NCI-H1105 (cell line): Measurements from ENCODE around the gene CMTM1.
"Not testable (repeated sequence)": the region's sequence is repeated elsewhere in the genome, so short reads cannot be mapped to it uniquely, and the experiment has no call there.

Experiments
- DNase-seq: peaks from one replicate; lab custom pipeline; 2025; lab: John Stamatoyannopoulos, UW

CMTM1 gene

DNA sequence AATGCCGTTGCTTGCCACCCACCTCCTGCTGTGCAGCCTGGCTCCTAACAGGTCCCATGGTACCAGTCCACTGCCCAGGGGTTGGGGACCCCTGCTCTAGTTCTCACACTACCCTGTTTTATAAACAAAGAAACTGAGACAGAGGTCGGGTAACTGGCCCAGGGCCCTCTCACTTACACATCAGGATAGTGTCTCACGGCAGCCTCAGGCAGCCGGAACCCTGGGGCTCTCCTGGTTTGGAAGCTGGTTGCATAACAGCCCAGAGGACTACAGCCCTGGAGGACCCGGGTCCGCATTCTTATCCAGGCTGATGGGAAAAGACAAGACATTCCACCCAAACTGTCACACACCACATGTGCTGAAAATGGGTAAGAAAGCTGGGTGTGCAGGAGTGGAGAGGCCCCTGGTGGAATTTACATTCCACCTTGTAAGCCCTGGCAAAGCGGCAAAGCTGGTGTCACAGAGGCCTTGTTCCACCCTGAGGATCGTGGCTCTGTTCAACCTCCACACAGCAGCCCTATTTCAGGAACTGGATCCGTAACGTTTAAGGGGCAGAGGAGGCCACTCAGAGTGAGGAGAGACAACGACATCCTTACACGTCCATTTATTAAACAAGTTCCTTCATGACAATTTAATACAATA is 48.0 kb downstream of the CMTM1 start:
- DNase-seq: no peak

DNA sequence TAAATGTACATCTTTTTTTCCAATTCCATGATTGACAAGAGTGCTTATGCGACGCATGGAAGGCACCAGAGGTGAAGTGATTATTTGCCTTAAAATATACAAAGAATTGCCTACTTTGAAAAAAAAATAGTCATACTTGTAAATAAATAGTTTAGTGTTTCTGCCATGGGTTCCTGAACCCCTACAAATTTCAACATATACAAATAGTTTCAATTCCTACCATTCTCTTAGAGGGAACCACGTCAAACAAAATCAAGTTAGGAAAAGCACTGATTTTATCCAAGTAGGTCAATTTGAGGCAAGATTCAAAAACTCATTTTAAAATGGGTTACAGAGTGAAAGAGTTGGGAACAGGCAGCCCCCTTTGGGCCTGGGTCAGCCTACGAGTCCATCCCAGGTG is 49.9 kb downstream of the CMTM1 start:
- no peak for DNase-seq

DNA sequence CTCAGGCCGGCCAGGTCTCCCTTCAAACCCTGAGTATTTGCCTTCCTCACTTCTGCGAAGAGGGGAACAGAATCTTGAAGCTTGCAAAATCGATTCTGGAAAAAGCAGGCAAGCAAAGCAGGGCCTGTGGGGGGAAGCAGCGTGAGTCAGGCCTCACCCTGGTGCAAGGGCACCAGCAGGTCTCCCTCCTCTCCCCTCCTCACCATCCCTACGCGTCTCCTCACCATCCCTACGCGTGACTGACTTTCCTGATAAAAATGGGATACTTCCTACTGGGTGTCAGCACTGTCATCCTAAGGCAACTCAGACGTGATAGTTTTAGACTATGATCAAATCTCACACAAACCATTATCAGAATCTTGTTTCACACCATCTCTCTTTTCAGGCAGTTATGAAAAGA is 50.4 kb downstream of the CMTM1 start:
- no peak for DNase-seq

DNA sequence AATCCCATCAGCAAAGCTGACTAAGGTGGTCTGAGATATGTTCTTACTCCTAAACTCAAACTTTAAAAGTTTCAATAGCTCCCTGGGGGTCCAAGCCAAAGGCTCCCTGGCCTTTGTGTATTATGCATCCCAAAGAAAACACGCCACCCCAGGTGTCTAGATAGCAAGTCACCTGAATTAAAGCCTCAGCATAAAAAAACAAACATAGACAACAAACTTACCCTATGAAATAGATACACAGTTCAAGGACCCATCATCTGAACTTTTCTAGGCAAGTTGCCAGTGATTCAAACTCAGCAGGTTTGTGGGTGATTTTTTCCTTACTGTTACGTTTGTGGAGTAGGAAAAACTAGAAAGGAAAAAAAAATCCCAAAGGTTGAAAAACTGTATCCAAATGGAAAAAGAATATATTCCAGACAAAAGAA is 50.8 kb downstream of the CMTM1 start:
- DNase-seq: no peak

DNA sequence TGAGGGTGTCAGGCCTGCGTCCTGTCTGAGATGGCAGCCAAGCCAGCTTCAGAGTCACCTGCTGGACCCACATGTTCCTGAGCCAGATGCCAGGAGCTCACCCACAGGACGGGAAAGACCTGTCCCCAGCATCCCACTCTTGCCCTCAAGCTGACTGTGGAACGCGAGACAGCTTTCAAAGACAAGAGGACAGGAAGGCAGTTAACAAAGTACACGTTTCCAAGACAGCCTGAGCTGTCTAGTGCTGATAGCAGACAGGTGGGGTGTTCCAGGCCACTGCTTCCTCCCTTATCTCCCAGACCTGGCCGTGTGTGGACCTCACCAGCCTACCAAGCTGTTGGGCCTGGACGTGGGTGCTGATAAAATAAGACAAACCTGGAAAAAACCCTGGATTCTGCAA is 51.5 kb downstream of the CMTM1 start:
- no peak for DNase-seq

DNA sequence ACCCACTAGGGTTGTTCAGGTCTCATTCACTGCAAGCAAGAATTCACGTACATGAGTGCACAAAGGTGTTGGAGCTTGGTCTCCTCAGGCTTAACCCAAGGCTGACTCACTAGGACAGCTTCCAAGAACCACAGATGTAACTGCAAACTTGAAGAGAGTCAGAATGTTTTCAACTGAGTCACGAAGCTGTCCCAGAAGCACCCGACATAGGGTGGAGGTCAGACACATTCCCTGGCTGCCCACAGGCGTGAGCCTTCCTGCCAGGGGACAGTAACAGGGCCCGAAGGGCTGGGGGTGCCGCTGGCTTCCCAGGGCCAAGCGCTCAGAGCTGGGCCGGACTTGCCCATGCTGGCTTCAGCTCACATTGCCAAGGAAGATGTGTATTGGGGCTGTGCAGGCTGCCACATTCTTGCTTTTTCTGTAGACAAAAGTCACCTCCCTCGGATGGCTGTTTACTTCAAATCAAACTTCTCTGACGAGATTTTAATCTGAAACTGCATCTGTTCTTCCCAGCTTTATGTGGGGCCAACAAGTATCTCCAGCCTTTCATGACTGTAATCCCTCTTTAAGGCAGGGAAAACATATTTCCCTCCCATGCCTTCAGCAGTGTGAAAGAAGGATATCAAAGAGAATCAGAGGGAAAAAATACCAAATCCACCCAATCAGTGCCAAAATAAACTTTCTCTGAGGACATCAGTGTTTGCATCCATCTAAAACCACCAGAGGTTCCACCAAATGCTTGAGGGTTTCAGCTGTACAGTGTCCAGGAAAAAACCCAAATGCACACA is 52.5 kb downstream of the CMTM1 start:
- no peak for DNase-seq

DNA sequence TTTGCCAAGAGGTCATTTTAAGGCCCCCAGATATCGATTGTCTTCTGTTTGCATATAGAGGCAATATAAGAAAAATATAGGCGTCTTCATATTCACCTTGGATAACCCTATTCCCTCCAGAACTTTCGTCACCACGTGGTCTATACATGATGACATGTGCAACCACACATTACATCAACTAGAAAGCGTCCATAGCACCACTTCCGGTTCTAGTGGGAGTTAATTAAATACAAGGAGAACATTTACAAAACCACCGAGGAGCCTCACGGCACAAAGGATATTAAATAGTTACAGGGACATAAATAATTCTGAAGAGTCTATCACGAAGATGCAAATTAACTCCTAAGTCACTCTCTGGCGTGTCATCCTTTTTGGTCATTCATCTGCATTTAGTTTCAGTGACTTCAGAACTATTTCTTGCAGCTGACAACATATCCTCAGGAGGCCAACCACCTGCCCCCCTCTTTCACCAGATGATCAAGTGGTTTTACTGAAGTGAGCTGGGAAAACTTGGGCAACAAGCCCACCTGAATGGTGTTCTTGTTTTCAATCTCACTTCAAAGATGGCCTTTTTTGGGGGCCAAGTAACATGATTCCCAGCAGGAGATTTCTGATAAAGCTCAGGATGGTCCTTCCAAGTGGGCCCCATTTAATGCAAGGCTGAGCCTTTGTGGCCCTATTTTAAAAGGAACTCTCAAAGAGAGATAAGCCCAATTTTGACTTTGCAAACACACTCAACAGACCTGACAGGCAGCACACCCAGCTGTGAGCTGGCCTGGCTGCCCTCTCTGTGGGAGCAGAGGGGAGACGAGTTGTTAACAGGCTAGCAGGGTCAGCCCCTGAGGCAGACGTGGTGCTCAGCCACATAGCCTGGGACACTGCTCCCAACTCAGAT is 53.5 kb downstream of the CMTM1 start:
- DNase-seq: no peak

DNA sequence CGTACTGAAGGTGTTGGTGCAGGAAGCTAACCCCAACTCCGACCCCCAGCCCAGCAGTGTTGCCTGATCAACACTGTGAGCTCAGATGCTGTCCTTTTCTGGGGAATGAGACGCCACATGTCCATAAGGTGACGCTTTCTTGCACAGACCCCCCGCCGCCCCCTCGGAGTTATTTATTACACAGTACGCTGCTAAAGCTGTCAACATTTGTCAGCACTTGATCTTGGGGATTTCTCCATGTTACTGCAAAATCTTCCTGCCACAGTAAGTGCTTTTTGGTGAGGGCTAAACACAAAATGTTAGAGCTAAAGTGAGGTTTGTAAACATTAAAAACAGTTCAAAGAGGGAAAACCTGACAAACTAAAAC is 54.2 kb downstream of the CMTM1 start:
- DNase-seq: no peak

DNA sequence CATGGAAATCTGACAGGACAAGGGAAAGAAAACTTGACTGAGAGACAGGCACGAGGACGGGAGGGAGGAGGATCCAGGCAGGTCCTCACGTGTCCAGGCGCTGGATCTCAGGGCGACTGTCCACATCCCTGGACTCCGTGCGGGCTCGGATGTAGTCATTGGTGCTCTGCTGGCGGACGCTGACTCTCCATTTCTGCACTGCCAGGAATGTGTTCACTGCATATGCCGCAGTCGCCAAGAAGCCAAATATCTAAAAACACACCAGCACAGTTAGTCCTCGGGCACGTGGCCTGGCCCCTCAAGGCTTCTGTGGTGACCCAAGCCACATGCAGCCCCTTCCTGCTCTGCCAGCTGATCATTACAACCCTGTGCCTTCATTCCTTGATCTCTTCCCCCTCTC is 55.7 kb downstream of the CMTM1 start:
- no peak for DNase-seq

DNA sequence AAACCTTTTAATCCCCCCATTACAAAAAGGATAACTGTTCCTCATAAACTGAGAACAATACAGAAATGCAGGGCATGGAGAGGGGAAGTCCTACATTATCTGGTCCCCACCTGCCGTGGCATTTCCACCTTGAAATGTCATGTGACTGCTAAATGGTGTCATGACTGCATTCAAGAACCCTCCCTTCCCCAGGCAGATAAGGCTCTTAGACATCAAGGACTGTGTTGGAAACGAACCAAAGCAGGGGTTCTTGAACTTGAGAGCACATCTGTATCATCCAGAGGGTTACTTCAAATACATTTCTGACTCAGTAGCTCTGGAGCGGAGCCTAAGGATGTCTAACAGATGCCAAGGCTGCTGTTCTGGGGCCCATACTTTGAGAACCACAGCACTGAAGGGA is 56.6 kb downstream of the CMTM1 start:
- no peak for DNase-seq

DNA sequence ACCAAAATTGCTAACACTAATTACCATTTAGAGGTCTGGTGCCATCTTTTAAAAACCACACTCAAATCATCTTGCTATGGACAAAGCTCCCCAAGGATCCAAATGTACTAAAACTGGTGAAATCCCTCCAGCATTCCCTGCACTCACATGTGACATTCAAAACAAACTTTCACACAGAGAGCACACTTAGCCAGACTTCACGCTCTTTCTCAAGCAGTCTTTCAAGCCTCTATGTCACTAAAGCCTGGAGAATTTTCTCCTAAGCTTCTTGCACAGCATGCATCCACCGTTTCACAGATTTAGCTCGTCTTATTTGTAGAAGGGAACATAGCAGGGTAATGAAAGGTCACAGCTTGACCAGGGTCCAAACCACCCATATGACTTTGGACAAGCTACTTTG is 57.5 kb downstream of the CMTM1 start:
- DNase-seq: no peak

DNA sequence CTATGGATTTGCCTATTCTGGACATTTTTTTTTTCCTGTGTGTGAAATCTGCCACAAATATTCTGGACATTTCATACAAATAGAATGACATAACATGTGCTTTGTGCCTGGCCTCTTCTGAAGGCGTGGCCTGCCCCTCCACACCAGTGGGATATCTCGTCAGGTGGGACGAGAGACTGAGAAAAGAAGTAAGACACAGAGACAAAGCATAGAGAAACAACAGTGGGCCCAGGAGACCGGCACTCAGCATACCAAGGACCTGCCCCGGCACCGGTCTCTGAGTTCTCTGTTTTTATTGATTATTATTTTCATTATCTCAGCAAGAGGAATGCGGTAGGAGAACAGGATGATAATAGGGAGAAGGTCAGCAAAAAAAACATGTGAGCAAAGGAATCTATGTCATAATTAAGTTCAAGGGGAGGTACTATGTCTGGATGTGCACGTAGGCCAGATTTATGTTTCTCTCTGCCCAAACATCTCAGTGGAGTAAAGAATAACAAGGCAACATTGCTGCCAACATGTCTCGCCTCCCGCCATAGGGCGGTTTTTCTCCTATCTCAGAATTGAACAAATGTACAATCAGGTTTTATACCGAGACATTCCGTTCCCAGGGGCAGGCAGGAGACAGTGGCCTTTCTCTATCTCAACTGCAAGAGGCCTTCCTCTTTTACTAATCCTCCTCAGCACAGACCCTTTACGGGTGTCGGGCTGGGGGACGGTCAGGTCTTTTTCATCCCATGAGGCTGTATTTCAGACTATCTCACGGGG is 61.6 kb downstream of the CMTM1 start:
- not testable (repeated sequence) for DNase-seq
